PC-3 (cell line): ENCODE data around the gene RMDN2. TPM values are rescaled to one million over a fixed set of nuclear protein-coding genes. Genes with fewer than 3 reads are reported as not detected.
"Not testable (repeated sequence)": the region's sequence is repeated elsewhere in the genome, so short reads cannot be mapped to it uniquely, and the experiment has no call there.

ENCODE experiments used
- ATAC-seq: fragments of 200-7000 bp; cut with Tn5 transposase; 2 replicates; pipeline ENCODE4 v1.9.1; 2020; ENCODE audit warnings: mild to moderate bottlenecking, moderate library complexity
- BruUV-seq: library from RNA; stranded (reverse); fragments of 400-500 nt; replicated peaks from 2 replicates; lab custom pipeline; 2021; lab: Mats Ljungman, UMichigan
- CTCF ChIA-PET: fragments of 300-600 bp; sonication (Branson Sonifier 250); formaldehyde crosslinking; loops from one replicate; lab custom pipeline; 2022; ENCODE audit warnings: antibody characterized with exemption; lab: Charles Lee
- POLR2A ChIA-PET: fragments of 300-600 bp; sonication (Branson Sonifier 250); formaldehyde crosslinking; loops from one replicate; lab custom pipeline; 2022; ENCODE audit warnings: antibody characterized with exemption; ENCODE audit not compliant: unreplicated experiment; lab: Charles Lee
- DNase-seq: peaks from one replicate; pipeline ENCODE4 v3.0.0-alpha.2; 2015
- H2AFZ ChIP-seq: fragments of 300-600 bp; sonication (generic); 2 replicates; pipeline ENCODE4 v1.6.0; 2016; ENCODE audit warnings: antibody characterized with exemption, low read length
- H3F3A ChIP-seq: fragments of 300-600 bp; sonication (generic); one replicate; pipeline ENCODE4 v1.6.0; 2017; ENCODE audit warnings: antibody characterized with exemption, low read length, control low read depth, mild to moderate bottlenecking; ENCODE audit not compliant: unreplicated experiment
- H3K27ac ChIP-seq: fragments of 300-600 bp; sonication (generic); 2 replicates; pipeline ENCODE4 v1.5.1; 2016; ENCODE audit warnings: mild to moderate bottlenecking, low read length
- H3K27me3 ChIP-seq: fragments of 300-600 bp; sonication (generic); 2 replicates; pipeline ENCODE4 v1.6.1; 2016; ENCODE audit warnings: low read length, mixed read lengths
- H3K36me3 ChIP-seq: fragments of 300-600 bp; sonication (generic); 2 replicates; pipeline ENCODE4 v1.6.1; 2016; ENCODE audit warnings: low read depth, mixed run types, low read length, mixed read lengths
- H3K4me1 ChIP-seq: fragments of 300-600 bp; sonication (generic); 2 replicates; pipeline ENCODE4 v1.5.1; 2016; ENCODE audit warnings: low read length; ENCODE audit not compliant: insufficient read depth
- H3K4me2 ChIP-seq: fragments of 300-600 bp; sonication (generic); 2 replicates; pipeline ENCODE4 v1.6.0; 2016; ENCODE audit warnings: low read length
- H3K4me3 ChIP-seq: fragments of 300-600 bp; sonication (generic); 2 replicates; pipeline ENCODE4 v1.5.1; 2016; ENCODE audit warnings: mild to moderate bottlenecking, low read length, mixed read lengths
- H3K79me2 ChIP-seq: fragments of 300-600 bp; sonication (generic); 2 replicates; pipeline ENCODE4 v1.6.1; 2017; ENCODE audit warnings: low read length, mixed read lengths
- H3K9ac ChIP-seq: fragments of 300-600 bp; sonication (generic); 2 replicates; pipeline ENCODE4 v1.6.0; 2016; ENCODE audit warnings: mild to moderate bottlenecking, low read length
- H3K9me2 ChIP-seq: fragments of 300-600 bp; sonication (generic); replicated peaks from 2 replicates; pipeline ENCODE4 v1.6.1; 2016; ENCODE audit warnings: mixed run types, low read length, mixed read lengths
- H3K9me3 ChIP-seq: fragments of 300-600 bp; sonication (generic); 2 replicates; pipeline ENCODE4 v1.6.1; 2016; ENCODE audit warnings: low read length, mixed read lengths
- H4K20me1 ChIP-seq: fragments of 300-600 bp; sonication (generic); 2 replicates; pipeline ENCODE4 v1.6.1; 2016; ENCODE audit warnings: low read length, mixed read lengths
- EZH2 ChIP-seq: fragments of 300-600 bp; sonication (generic); IDR thresholded peaks from one replicate; pipeline ENCODE4 v1.6.1; 2017; ENCODE audit warnings: antibody characterized with exemption, mild to moderate bottlenecking, low read length; ENCODE audit not compliant: unreplicated experiment
- EZH2phosphoT487 ChIP-seq: fragments of 300-600 bp; sonication (generic); IDR thresholded peaks from 2 replicates; pipeline ENCODE4 v1.6.1; 2018; ENCODE audit warnings: mild to moderate bottlenecking, antibody characterized with exemption, low read length, borderline replicate concordance
- intact Hi-C: fragments of 100-400 bp; cut with micrococcal nuclease; formaldehyde crosslinking; loops from 2 replicates; pipeline ENCODE4 v1.9.0; 2023
- total RNA-seq: library from RNA; depleted of rRNA; stranded (reverse); fragments of >200 nt; gene quantifications from 2 replicates; pipeline ENCODE4 v1.2.3, GENCODE V29; 2014
- TF ChIP-seq, protein P1 (sequence below): fragments of 300-600 bp; sonication (generic); conservative IDR thresholded peaks from 2 replicates; pipeline ENCODE4 v1.5.1; 2017; ENCODE audit warnings: antibody characterized with exemption, low read depth, mild to moderate bottlenecking, low read length

The RMDN2 gene
- total RNA-seq, 1 experiment from 2014 or later, result 2.6 TPM

DNA sequence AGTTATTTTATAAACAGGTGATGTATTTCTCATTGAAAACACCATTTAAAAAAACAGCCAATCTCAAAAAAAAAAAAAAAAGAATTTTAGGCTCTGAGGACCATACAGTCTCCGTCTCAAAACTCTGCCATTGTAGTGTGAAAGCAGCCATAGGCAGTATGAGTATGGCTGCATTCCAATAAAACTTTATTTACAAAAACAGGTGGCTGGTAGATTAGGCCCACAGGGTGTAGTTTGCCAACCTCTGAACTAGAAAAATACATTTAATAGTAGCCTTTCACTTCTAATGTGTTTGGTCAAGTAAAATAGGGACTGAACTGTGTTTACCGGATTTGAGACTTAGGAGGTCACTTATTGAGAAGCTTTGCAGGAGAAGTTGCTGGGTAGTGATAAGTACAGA is 19.2 kb downstream of the RMDN2 start:
- DNase-seq (no peak), ATAC-seq (no peak)
- Histone ChIP-seq H3K27me3 (no peaks in the 10 kb centered on the region), H3K4me1 (no peaks in the 10 kb centered on the region), H3K9me2 (no peaks in the 10 kb centered on the region), H3K9me3 (no peaks in the 10 kb centered on the region), H3K4me2 (no peak overlapping the region), H3K9ac (no peak overlapping the region), H3K27ac (no peak overlapping the region), H3K36me3 (no peaks in the 10 kb centered on the region), H3K4me3 (no peak overlapping the region), H3F3A (no peaks in the 10 kb centered on the region), H2AFZ (no peak overlapping the region), H4K20me1 (no peaks in the 10 kb centered on the region), H3K79me2 (no peaks in the 10 kb centered on the region)
- ChIA-PET POLR2A (no interaction called here), CTCF (no interaction called here)
- TF ChIP-seq EZH2, result no peak
- TF ChIP-seq, protein P1, sequence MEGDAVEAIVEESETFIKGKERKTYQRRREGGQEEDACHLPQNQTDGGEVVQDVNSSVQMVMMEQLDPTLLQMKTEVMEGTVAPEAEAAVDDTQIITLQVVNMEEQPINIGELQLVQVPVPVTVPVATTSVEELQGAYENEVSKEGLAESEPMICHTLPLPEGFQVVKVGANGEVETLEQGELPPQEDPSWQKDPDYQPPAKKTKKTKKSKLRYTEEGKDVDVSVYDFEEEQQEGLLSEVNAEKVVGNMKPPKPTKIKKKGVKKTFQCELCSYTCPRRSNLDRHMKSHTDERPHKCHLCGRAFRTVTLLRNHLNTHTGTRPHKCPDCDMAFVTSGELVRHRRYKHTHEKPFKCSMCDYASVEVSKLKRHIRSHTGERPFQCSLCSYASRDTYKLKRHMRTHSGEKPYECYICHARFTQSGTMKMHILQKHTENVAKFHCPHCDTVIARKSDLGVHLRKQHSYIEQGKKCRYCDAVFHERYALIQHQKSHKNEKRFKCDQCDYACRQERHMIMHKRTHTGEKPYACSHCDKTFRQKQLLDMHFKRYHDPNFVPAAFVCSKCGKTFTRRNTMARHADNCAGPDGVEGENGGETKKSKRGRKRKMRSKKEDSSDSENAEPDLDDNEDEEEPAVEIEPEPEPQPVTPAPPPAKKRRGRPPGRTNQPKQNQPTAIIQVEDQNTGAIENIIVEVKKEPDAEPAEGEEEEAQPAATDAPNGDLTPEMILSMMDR, result no peak
- intact Hi-C loops, result no loop called here
- BruUV-seq, result no TSS peak

DNA sequence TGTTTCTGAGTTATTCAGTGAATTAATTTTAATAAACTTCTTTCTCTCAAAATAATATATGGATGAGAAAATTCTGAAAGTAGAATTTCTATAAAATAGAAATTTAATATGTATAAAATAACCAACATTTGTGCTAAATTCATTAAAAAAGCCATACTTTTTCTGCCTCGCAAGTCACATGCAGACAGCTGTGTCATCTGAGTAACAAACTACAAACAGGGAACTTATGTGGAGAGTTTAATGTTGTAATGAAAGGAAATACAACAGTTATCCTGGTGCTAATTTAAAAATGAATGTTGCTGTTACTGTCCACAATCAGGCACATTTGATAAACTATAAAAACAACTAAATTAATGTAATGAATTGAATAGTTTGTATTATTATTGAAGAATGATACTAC is 22.2 kb downstream of the RMDN2 start:
- CTCF ChIA-PET, result no interaction called here
- Histone ChIP-seq H3K79me2 (no peaks in the 10 kb centered on the region), H3K9me2 (no peaks in the 10 kb centered on the region), H3K4me3 (no peak overlapping the region), H3K27ac (no peak overlapping the region), H4K20me1 (no peaks in the 10 kb centered on the region), H3K36me3 (no peaks in the 10 kb centered on the region), H3K4me1 (no peaks in the 10 kb centered on the region), H3K9me3 (no peaks in the 10 kb centered on the region), H3F3A (no peaks in the 10 kb centered on the region), H3K9ac (no peak overlapping the region), H3K27me3 (no peaks in the 10 kb centered on the region), H2AFZ (no peak overlapping the region), H3K4me2 (no peak overlapping the region)
- TF ChIP-seq, protein P1, result no peak
- no peak for TF ChIP-seq EZH2
- no peak for TF ChIP-seq EZH2phosphoT487
- POLR2A ChIA-PET, result no interaction called here
- no TSS peak for BruUV-seq
- no peak for ATAC-seq
- intact Hi-C loops, result no loop called here
- no peak for DNase-seq

DNA sequence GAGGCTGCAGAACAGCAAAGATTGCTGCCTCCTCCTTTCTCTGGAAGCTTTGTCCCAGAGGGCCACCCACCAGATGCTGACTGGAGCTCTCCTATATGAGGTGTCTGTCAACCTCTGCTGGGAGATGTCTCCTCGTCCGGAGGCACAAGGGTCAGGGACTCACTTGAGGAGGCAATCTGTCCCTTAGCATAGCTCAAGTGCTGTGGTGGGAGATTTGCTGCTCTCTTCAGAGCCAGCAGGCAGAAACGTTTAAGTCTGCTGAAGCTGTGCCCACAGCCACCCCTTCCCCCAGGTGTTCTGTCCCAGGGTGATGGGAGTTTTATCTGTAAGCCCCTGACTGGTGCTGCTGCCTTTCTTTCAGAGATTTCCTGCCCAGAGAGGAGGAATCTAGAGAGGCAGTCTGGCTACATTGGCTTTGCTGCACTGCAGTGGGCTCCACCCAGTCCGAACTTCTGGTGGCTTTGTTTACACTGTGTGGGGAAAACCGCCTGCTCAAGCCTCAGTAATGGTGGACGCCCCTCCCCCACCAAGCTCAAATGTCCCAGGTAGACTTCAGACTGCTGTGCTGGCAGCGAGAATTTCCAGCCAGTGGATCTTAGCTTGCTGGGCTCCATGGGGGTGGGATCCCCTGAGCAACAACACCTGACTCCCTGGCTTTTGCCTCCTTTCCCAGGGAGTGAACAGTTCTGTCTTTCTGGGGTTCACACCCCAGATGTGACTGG is 37.1 kb downstream of the RMDN2 start:
- H3K27ac ChIP-seq, H3F3A ChIP-seq, H3K27me3 ChIP-seq, CTCF ChIA-PET, POLR2A ChIA-PET, H3K4me2 ChIP-seq, H3K4me1 ChIP-seq, H3K4me3 ChIP-seq, H3K9me3 ChIP-seq, intact Hi-C loops, H3K36me3 ChIP-seq, H3K79me2 ChIP-seq, ATAC-seq, H3K9me2 ChIP-seq, H3K9ac ChIP-seq, H4K20me1 ChIP-seq, BruUV-seq: not testable (repeated sequence)
- DNase-seq, result peak; percentile 34
- 0 out of 2 replicates have a peak overlapping the region, but pooled peaks have one; percentile 12 for H2AFZ ChIP-seq

DNA sequence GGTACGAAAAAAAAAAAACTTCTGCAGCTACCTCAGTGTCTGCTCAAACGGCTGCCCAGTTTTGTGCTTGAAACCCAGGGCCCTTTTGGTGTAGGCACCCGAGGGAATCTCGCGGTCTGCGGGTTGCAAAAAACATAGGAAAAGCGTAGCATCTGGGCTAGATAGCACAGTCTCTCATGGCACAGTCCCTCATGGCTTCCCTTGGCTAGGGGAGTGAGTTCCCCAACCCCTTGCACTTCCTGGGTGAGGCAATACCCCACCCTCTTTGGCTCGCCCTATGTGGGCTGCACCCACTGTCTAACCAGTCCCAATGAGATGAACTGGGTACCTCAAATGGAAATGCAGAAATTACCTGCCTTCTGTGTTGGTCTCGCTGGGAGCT is 37.6 kb downstream of the RMDN2 start:
- H3K4me2 ChIP-seq, CTCF ChIA-PET, H3K9ac ChIP-seq, H3F3A ChIP-seq, H3K4me1 ChIP-seq, H3K9me3 ChIP-seq, H4K20me1 ChIP-seq, H3K79me2 ChIP-seq, BruUV-seq, ATAC-seq, POLR2A ChIA-PET, H3K9me2 ChIP-seq, H3K27me3 ChIP-seq, H3K4me3 ChIP-seq, H3K27ac ChIP-seq, DNase-seq, H3K36me3 ChIP-seq, intact Hi-C loops: not testable (repeated sequence)
- 0 out of 2 replicates have a peak overlapping the region, but pooled peaks have one; percentile 12 for H2AFZ ChIP-seq

DNA sequence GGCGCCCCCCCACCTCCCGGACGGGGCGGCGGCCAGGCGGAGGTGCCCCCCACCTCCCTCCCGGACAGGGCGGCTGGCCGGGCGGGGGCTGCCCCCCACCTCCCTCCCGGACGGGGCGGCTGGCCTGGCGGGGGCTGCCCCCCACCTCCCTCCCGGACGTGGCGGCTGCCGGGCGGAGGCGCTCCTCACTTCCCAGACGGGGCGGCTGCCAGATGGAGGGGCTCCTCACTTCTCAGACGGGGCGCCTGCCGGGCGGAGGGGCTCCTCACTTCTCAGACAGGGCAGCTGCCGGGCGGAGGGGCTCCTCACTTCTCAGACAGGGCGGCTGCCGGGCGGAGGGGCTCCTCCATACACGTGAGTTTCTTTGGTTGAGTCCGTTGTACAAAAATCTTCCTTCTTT is 38.8 kb downstream of the RMDN2 start:
- BruUV-seq, H3K4me3 ChIP-seq, H3K4me1 ChIP-seq, H3K9ac ChIP-seq, H3K27ac ChIP-seq, DNase-seq, H3K9me2 ChIP-seq, H3F3A ChIP-seq, intact Hi-C loops, H2AFZ ChIP-seq, H3K4me2 ChIP-seq, H3K27me3 ChIP-seq, CTCF ChIA-PET, ATAC-seq, POLR2A ChIA-PET, H3K36me3 ChIP-seq, H3K79me2 ChIP-seq, H4K20me1 ChIP-seq, H3K9me3 ChIP-seq: not testable (repeated sequence)
